Measurements from ENCODE around the gene HYAL3. TPM values are rescaled to one million over a fixed set of nuclear protein-coding genes. Genes with fewer than 3 reads are reported as not detected.
A peak's percentile ranks its signal among the peaks of the same experiment; 100 is the strongest.

HYAL3 gene
- polyA plus RNA-seq, 1 donor from 2014 or later = 9.1 TPM

DNA sequence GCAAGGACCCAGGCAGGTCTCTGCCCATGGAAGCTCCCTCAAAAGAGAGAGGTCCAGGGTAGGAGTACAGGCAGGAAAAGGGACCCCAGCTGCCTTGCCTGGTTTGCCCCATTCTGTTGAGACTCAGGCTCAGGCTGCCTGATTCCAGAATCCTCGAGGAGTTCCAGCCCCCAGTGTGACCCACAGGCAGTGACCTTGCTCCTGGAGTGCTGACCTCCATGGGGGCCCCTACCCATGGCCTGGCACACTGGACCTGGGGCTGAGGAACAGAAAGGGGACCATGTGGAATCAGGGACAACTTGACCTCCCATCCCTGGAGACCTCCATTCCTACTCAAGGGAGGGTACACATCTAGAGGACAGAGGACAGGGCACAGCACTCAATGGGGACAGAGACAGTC, 33.6 kb downstream of the HYAL3 start:
- no peaks in the 10 kb centered on the region for H3K36me3 ChIP-seq (ENCODE audit: insufficient read depth, low read length)
- H3K9me3 ChIP-seq (ENCODE audit: low read length) = no peaks in the 10 kb centered on the region
- no peaks in the 10 kb centered on the region for H4K20me1 ChIP-seq (ENCODE audit: insufficient read depth)
- no peaks in the 10 kb centered on the region for H3K27me3 ChIP-seq (ENCODE audit: insufficient read depth, low read depth, low read length)
- no peaks in the 10 kb centered on the region for H3F3A ChIP-seq (ENCODE audit: insufficient read depth, low read length, poor library complexity, severe bottlenecking)
- no peak overlapping the region for H3K4me3 ChIP-seq (ENCODE audit: low read length)
- H3K27ac ChIP-seq (ENCODE audit: low read length) = peak overlapping the region; percentile 47
- TF ChIP-seq TAF1 (IDR thresholded peaks at IDR 0.05; ENCODE audit: low read depth) (no peak), SMC3 (conservative IDR thresholded peaks at IDR 0.05; ENCODE audit: poor library complexity) (no peak), MXI1 (conservative IDR thresholded peaks at IDR 0.05; ENCODE audit: poor library complexity, severe bottlenecking) (no peak), RAD21 (conservative IDR thresholded peaks at IDR 0.05) (no peak), EZH2 (IDR thresholded peaks at IDR 0.05; ENCODE audit: borderline replicate concordance, insufficient read depth, low read length, poor library complexity, severe bottlenecking) (no peak), EP300 (conservative IDR thresholded peaks at IDR 0.05; ENCODE audit: poor library complexity, severe bottlenecking) (no peak), POLR2AphosphoS5 (IDR thresholded peaks at IDR 0.05) (no peak)
- TF ChIP-seq, protein P1, sequence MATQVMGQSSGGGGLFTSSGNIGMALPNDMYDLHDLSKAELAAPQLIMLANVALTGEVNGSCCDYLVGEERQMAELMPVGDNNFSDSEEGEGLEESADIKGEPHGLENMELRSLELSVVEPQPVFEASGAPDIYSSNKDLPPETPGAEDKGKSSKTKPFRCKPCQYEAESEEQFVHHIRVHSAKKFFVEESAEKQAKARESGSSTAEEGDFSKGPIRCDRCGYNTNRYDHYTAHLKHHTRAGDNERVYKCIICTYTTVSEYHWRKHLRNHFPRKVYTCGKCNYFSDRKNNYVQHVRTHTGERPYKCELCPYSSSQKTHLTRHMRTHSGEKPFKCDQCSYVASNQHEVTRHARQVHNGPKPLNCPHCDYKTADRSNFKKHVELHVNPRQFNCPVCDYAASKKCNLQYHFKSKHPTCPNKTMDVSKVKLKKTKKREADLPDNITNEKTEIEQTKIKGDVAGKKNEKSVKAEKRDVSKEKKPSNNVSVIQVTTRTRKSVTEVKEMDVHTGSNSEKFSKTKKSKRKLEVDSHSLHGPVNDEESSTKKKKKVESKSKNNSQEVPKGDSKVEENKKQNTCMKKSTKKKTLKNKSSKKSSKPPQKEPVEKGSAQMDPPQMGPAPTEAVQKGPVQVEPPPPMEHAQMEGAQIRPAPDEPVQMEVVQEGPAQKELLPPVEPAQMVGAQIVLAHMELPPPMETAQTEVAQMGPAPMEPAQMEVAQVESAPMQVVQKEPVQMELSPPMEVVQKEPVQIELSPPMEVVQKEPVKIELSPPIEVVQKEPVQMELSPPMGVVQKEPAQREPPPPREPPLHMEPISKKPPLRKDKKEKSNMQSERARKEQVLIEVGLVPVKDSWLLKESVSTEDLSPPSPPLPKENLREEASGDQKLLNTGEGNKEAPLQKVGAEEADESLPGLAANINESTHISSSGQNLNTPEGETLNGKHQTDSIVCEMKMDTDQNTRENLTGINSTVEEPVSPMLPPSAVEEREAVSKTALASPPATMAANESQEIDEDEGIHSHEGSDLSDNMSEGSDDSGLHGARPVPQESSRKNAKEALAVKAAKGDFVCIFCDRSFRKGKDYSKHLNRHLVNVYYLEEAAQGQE (IDR thresholded peaks at IDR 0.05; ENCODE audit: borderline replicate concordance) = no peak
- TF ChIP-seq, protein P2, sequence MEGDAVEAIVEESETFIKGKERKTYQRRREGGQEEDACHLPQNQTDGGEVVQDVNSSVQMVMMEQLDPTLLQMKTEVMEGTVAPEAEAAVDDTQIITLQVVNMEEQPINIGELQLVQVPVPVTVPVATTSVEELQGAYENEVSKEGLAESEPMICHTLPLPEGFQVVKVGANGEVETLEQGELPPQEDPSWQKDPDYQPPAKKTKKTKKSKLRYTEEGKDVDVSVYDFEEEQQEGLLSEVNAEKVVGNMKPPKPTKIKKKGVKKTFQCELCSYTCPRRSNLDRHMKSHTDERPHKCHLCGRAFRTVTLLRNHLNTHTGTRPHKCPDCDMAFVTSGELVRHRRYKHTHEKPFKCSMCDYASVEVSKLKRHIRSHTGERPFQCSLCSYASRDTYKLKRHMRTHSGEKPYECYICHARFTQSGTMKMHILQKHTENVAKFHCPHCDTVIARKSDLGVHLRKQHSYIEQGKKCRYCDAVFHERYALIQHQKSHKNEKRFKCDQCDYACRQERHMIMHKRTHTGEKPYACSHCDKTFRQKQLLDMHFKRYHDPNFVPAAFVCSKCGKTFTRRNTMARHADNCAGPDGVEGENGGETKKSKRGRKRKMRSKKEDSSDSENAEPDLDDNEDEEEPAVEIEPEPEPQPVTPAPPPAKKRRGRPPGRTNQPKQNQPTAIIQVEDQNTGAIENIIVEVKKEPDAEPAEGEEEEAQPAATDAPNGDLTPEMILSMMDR (IDR thresholded peaks at IDR 0.05; ENCODE audit: poor library complexity, severe bottlenecking) = no peak
- H3K9me2 ChIP-seq (ENCODE audit: insufficient read depth, low read length) = no peaks in the 10 kb centered on the region
- no peak overlapping the region for H3K9ac ChIP-seq (ENCODE audit: low read length)
- H2AFZ ChIP-seq (ENCODE audit: low read depth, low read length) = no peak overlapping the region
- no peak overlapping the region for H3K4me2 ChIP-seq (ENCODE audit: low read length)
- H3K79me2 ChIP-seq (replicated peaks; ENCODE audit: insufficient read depth, low read length) = no peaks in the 10 kb centered on the region

DNA sequence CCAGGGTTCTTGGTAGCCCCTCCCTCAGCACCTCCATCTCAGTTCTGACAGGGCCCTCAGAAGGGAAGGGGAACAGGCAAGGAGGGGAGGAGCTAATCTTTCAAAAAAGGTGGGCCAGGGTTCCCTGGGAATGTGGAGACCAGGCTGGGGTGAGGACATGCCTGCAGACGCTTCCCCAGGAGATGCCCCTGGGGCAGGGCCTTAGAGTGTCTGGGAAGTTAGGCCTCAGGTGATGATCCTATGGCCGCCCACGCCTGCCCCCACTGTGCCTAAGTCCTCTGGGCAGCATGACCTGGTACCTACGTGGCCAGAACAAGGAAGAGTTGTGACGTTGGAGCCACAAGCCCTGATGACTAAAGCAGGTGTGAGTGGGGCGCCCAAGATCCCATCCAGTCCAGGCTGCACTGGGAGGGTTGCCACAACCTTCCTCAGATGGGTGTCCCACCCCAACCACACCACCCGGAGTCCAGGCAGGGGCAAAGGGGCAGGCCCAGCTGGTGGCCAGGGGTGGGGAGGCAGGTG, 34.2 kb downstream of the HYAL3 start:
- Histone ChIP-seq H3K36me3 (ENCODE audit: insufficient read depth, low read length) (no peaks in the 10 kb centered on the region), H3K9me3 (ENCODE audit: low read length) (no peaks in the 10 kb centered on the region), H3K79me2 (replicated peaks; ENCODE audit: insufficient read depth, low read length) (no peaks in the 10 kb centered on the region), H3K9ac (ENCODE audit: low read length) (peak overlapping the region; percentile 47), H3K4me2 (ENCODE audit: low read length) (no peak overlapping the region), H3K4me3 (ENCODE audit: low read length) (no peak overlapping the region), H3K27me3 (ENCODE audit: insufficient read depth, low read depth, low read length) (no peaks in the 10 kb centered on the region), H3F3A (ENCODE audit: insufficient read depth, low read length, poor library complexity, severe bottlenecking) (no peaks in the 10 kb centered on the region), H2AFZ (ENCODE audit: low read depth, low read length) (no peak overlapping the region), H3K27ac (ENCODE audit: low read length) (peak overlapping the region; percentile 47), H3K9me2 (ENCODE audit: insufficient read depth, low read length) (no peaks in the 10 kb centered on the region), H4K20me1 (ENCODE audit: insufficient read depth) (no peaks in the 10 kb centered on the region)
- TF ChIP-seq, protein P1 (IDR thresholded peaks at IDR 0.05; ENCODE audit: borderline replicate concordance) = no peak
- TF ChIP-seq POLR2AphosphoS5 (IDR thresholded peaks at IDR 0.05) = peak; percentile 3
